Keratinocyte (primary cell): ENCODE results near the gene MGMT.

Experiments
- EZH2 ChIP-seq: IDR thresholded peaks from one replicate; pipeline ENCODE4 v1.6.1; 2012; ENCODE audit warnings: inconsistent platforms, mild to moderate bottlenecking, low read length, moderate library complexity
- TF ChIP-seq, protein P1 (sequence below), 3 experiments: IDR thresholded peaks in 1 of 3; conservative IDR thresholded peaks in 1 of 3; optimal IDR thresholded peaks in 1 of 3; 2 replicates in 2 of 3; 3 replicates in 1 of 3; pipeline versions ENCODE3 to v1.5.1; 2011; ENCODE audit warnings: low read length in 3 of 3, mild to moderate bottlenecking in 3 of 3, moderate library complexity in 2 of 3, control low read depth in 1 of 3, inconsistent platforms in 1 of 3; ENCODE audit not compliant: insufficient read depth in 2 of 3; ENCODE audit errors: extremely low read depth in 1 of 3

DNA sequence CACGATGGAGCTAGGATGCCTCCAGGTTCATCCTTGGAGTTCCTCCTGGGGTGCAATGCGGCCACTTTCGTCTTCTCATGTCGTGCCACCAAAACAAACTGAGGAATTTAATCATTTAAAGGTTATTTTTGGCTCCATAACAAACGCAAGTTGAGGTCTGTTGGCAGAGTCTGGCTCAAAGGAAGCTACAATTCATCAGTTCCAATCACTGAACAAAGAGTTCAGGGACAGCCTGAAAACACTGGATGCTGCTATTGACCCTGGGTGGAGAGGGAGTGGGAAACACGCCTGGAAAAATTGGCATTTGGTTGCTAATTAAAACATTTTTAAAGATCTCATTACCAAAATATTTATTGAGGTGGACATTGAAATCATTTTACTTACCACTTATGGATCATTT is 11.4 kb upstream of the MGMT start:
- TF ChIP-seq EZH2: no peak
- TF ChIP-seq, protein P1, sequence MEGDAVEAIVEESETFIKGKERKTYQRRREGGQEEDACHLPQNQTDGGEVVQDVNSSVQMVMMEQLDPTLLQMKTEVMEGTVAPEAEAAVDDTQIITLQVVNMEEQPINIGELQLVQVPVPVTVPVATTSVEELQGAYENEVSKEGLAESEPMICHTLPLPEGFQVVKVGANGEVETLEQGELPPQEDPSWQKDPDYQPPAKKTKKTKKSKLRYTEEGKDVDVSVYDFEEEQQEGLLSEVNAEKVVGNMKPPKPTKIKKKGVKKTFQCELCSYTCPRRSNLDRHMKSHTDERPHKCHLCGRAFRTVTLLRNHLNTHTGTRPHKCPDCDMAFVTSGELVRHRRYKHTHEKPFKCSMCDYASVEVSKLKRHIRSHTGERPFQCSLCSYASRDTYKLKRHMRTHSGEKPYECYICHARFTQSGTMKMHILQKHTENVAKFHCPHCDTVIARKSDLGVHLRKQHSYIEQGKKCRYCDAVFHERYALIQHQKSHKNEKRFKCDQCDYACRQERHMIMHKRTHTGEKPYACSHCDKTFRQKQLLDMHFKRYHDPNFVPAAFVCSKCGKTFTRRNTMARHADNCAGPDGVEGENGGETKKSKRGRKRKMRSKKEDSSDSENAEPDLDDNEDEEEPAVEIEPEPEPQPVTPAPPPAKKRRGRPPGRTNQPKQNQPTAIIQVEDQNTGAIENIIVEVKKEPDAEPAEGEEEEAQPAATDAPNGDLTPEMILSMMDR (optimal IDR thresholded peaks at IDR 0.05 in 1 of 3, IDR thresholded peaks at IDR 0.05 in 1 of 3, conservative IDR thresholded peaks at IDR 0.05 in 1 of 3; ENCODE audit: extremely low read depth in 1 of 3, insufficient read depth in 2 of 3, low read length in 3 of 3): no peak
